ENCODE results near the gene MINDY4. TPM values are rescaled to one million over a fixed set of nuclear protein-coding genes. Genes with fewer than 3 reads are reported as not detected.
A peak's percentile ranks its signal among the peaks of the same experiment; 100 is the strongest.

The MINDY4 gene
- total and polyA plus RNA-seq, 2 of the 8 experiments (the other 6 are each of a cell fraction or from before 2014, with no cell fraction given), result 1.3 to 3.6 TPM

DNA sequence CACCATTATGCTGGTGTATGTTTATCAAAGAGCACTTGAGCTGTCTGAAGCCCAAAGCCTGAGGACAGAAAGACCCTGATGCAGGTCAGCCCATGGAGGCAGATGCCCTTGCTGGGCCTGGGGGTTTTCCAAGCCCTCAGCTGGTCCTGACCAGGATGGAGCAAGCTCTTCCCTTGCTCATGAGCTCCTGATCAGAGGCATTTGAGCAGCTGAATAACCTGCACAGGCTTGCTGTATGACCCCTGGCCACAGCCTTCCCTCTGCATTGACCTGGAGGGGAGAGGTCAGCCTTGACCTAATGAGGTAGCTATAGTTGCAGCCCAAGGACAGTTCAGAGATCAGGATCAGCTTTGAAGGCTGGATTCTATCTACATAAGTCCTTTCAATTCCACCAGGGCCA, 153.4 kb downstream of the MINDY4 start:
- H3K36me3 ChIP-seq (ENCODE audit: control insufficient read depth in 2 of 4, insufficient read depth in 4 of 4, low read length in 3 of 4), result no peaks in the 10 kb centered on the region
- H3K4ac ChIP-seq (replicated peaks; ENCODE audit: insufficient read length, low read depth, low read length), result no peak overlapping the region
- TF ChIP-seq CBX5 (IDR thresholded peaks at IDR 0.05; ENCODE audit: low read depth, low read length) (no peak), FOSL1 (IDR thresholded peaks at IDR 0.05; ENCODE audit: insufficient read depth, low read depth, low read length) (no peak), RXRA (IDR thresholded peaks at IDR 0.05; ENCODE audit: insufficient read depth, low read depth, low read length) (no peak), ZNF274 (IDR thresholded peaks at IDR 0.05; ENCODE audit: borderline replicate concordance, extremely low read depth, low read length) (no peak), CHD2 (IDR thresholded peaks at IDR 0.05; ENCODE audit: low read length) (no peak), EGR1 (IDR thresholded peaks at IDR 0.05; ENCODE audit: borderline replicate concordance, low read depth, low read length) (no peak), E2F6 (IDR thresholded peaks at IDR 0.05) (no peak), BACH1 (IDR thresholded peaks at IDR 0.05; ENCODE audit: low read length) (no peak), KDM4A (IDR thresholded peaks at IDR 0.05; ENCODE audit: low read depth, low read length, severe bottlenecking) (no peak), CTBP2 (IDR thresholded peaks at IDR 0.05; ENCODE audit: borderline replicate concordance, insufficient read depth, insufficient read length, low read length) (no peak), TAF7 (optimal IDR thresholded peaks at IDR 0.05; ENCODE audit: borderline replicate concordance, low read depth, low read length) (no peak), POLR2A (IDR thresholded peaks at IDR 0.05; ENCODE audit: control extremely low read depth in 1 of 2, low read depth in 2 of 2, low read length in 2 of 2) (no peak), RNF2 (IDR thresholded peaks at IDR 0.05; ENCODE audit: borderline replicate concordance, low read depth, low read length, missing control alignments, poor library complexity, severe bottlenecking) (no peak), EP300 (IDR thresholded peaks at IDR 0.05; ENCODE audit: borderline replicate concordance in 1 of 2, low read depth in 2 of 2, low read length in 2 of 2) (no peak)
- no peaks in the 10 kb centered on the region for H3K4me1 ChIP-seq (replicated peaks in 1 of 4; ENCODE audit: control insufficient read depth in 3 of 4, insufficient read depth in 4 of 4, low read length in 3 of 4)
- H2BK12ac ChIP-seq (ENCODE audit: low read depth, low read length), result no peak overlapping the region
- H2AK5ac ChIP-seq (ENCODE audit: low read depth, low read length), result no peak overlapping the region
- H4K5ac ChIP-seq (ENCODE audit: insufficient read length, low read depth, low read length), result no peak overlapping the region
- no peak overlapping the region for H4K8ac ChIP-seq (ENCODE audit: extremely low read depth, insufficient read depth, low read length)
- FAIRE-seq, result no peak
- no peak overlapping the region for H2BK5ac ChIP-seq (ENCODE audit: low read depth, low read length)
- H2BK20ac ChIP-seq (ENCODE audit: low read length), result no peak overlapping the region
- H3K23ac ChIP-seq (ENCODE audit: insufficient read length), result no peak overlapping the region
- H3K79me2 ChIP-seq (ENCODE audit: control insufficient read depth in 1 of 2, insufficient read depth in 2 of 2, low read length in 2 of 2), result no peaks in the 10 kb centered on the region
- H3K9ac ChIP-seq (replicated peaks in 1 of 4; ENCODE audit: extremely low read depth in 1 of 4, low read depth in 3 of 4, low read length in 3 of 4), result no peak overlapping the region
- no peaks in the 10 kb centered on the region for H3K9me3 ChIP-seq (ENCODE audit: insufficient read depth in 2 of 2, low read depth in 1 of 2, low read length in 1 of 2)
- H3K4me2 ChIP-seq (ENCODE audit: insufficient read depth in 1 of 2, low read depth in 2 of 2, low read length in 2 of 2), result no peak overlapping the region
- DNase-seq (ENCODE audit: low read depth in 1 of 2, low spot score in 2 of 2), result peak in 1 of 2 experiments; percentile 13
- POLR2A ChIA-PET (ENCODE audit: partially characterized antibody), result no interaction called here
- H3K4me3 ChIP-seq (ENCODE audit: extremely low read depth in 1 of 4, insufficient read depth in 2 of 4, low read depth in 3 of 4, low read length in 4 of 4), result no peak overlapping the region
- H3K14ac ChIP-seq (ENCODE audit: insufficient read length), result no peak overlapping the region
- no peak overlapping the region for H3K56ac ChIP-seq (replicated peaks; ENCODE audit: insufficient read length, low read depth, low read length)
- no peak overlapping the region for H2BK15ac ChIP-seq (ENCODE audit: low read length)
- H2BK120ac ChIP-seq (replicated peaks; ENCODE audit: low read depth, low read length), result no peak overlapping the region
- no peak overlapping the region for H3K18ac ChIP-seq (ENCODE audit: extremely low read depth, low read length)
- CTCF ChIA-PET (ENCODE audit: partially characterized antibody), result interaction anchor here (0.9 to 2.0 kb wide), 6 partner anchors 9 to 151 kb away, joined by 3 to 5 read pairs (median 3); no protein-coding TSS in a partner anchor
- no peaks in the 10 kb centered on the region; a peak in 1 of 7 replicates for H3K27me3 ChIP-seq (replicated peaks in 1 of 4; ENCODE audit: control insufficient read depth in 3 of 4, extremely low read depth in 1 of 4, insufficient read depth in 3 of 4, low read length in 3 of 4)
- H4K20me1 ChIP-seq (replicated peaks in 1 of 2; ENCODE audit: control insufficient read depth in 1 of 2, insufficient read depth in 2 of 2, low read length in 2 of 2), result no peaks in the 10 kb centered on the region
- no peaks in the 10 kb centered on the region for H3K79me1 ChIP-seq (ENCODE audit: low read depth, low read length)
- no peak overlapping the region for H4K91ac ChIP-seq (replicated peaks; ENCODE audit: insufficient read length, low read length)
- no peaks in the 10 kb centered on the region for H3K23me2 ChIP-seq (ENCODE audit: low read depth, low read length)
- H3K27ac ChIP-seq (ENCODE audit: low read depth, low read length), result no peak overlapping the region
- H2AFZ ChIP-seq (ENCODE audit: low read length), result no peak overlapping the region

Data from H1 (cell line).